Keratinocyte (primary cell): Measurements from ENCODE around the gene KCNE1. TPM values are rescaled to one million over a fixed set of nuclear protein-coding genes. Genes with fewer than 3 reads are reported as not detected.
"Not testable (repeated sequence)": the region's sequence is repeated elsewhere in the genome, so short reads cannot be mapped to it uniquely, and the experiment has no call there.

ENCODE experiments used
- DNase-seq: peaks from one replicate; pipeline ENCODE4 v3.0.0-alpha.2; 2011; ENCODE audit warnings: low read depth, missing footprints, low spot score
- FAIRE-seq: peaks from 2 replicates; lab custom pipeline; 2011; peaks lifted over from hg19 to GRCh38; lab: Jason Lieb, UNC
- H2AFZ ChIP-seq: 2 replicates; pipeline ENCODE4 v1.6.0; 2012; ENCODE audit warnings: low read length, control low read depth, inconsistent platforms; ENCODE audit not compliant: control insufficient read depth
- H3K27ac ChIP-seq: 2 replicates; pipeline ENCODE4 v1.5.1; 2011; ENCODE audit warnings: low read length; ENCODE audit not compliant: control insufficient read depth, insufficient read depth
- H3K27me3 ChIP-seq: 3 replicates; pipeline ENCODE4 v1.6.0; 2011; ENCODE audit warnings: low read length; ENCODE audit not compliant: control insufficient read depth, insufficient read depth; ENCODE audit errors: extremely low read depth
- H3K36me3 ChIP-seq, 2 experiments: 2 replicates in 1 of 2; 3 replicates in 1 of 2; pipeline ENCODE4 v1.5.1; 2011; ENCODE audit warnings: low read length in 2 of 2, mild to moderate bottlenecking in 1 of 2; ENCODE audit not compliant: control insufficient read depth in 2 of 2, insufficient read depth in 2 of 2; ENCODE audit errors: extremely low read depth in 1 of 2
- H3K4me1 ChIP-seq: 3 replicates; pipeline ENCODE4 v1.5.1; 2011; ENCODE audit warnings: low read length; ENCODE audit not compliant: control insufficient read depth, insufficient read depth; ENCODE audit errors: extremely low read depth
- H3K4me2 ChIP-seq: 3 replicates; pipeline ENCODE4 v1.6.0; 2011; ENCODE audit warnings: low read depth, low read length; ENCODE audit not compliant: control insufficient read depth, insufficient read depth; ENCODE audit errors: extremely low read depth
- H3K4me3 ChIP-seq, 3 experiments: fragments of 200-600 bp in 1 of 3; sonication (generic) in 1 of 3; 2 replicates in 2 of 3; 3 replicates in 1 of 3; pipeline ENCODE4 v1.5.1; 2011 to 2016; ENCODE audit warnings: low read length in 3 of 3, mild to moderate bottlenecking in 3 of 3, control low read depth in 2 of 3, inconsistent platforms in 1 of 3, low read depth in 1 of 3, mixed read lengths in 1 of 3, mixed run types in 1 of 3, moderate library complexity in 1 of 3; ENCODE audit not compliant: control insufficient read depth in 2 of 3, insufficient read depth in 2 of 3; ENCODE audit errors: extremely low read depth in 1 of 3
- H3K79me2 ChIP-seq: 2 replicates; pipeline ENCODE4 v1.6.0; 2012; ENCODE audit warnings: low read length; ENCODE audit not compliant: control insufficient read depth, insufficient read depth
- H3K9ac ChIP-seq: 3 replicates; pipeline ENCODE4 v1.6.0; 2011; ENCODE audit warnings: low read length; ENCODE audit not compliant: control insufficient read depth, insufficient read depth; ENCODE audit errors: extremely low read depth
- H3K9me1 ChIP-seq: 3 replicates; pipeline ENCODE4 v1.6.0; 2011; ENCODE audit warnings: low read length; ENCODE audit not compliant: control insufficient read depth, insufficient read depth; ENCODE audit errors: extremely low read depth
- H3K9me3 ChIP-seq: 2 replicates; pipeline ENCODE4 v1.5.1; 2012; ENCODE audit warnings: low read depth, low read length; ENCODE audit not compliant: control insufficient read depth
- H4K20me1 ChIP-seq: 3 replicates; pipeline ENCODE4 v1.6.0; 2011; ENCODE audit warnings: low read length; ENCODE audit not compliant: control insufficient read depth, insufficient read depth; ENCODE audit errors: extremely low read depth
- dilution Hi-C: fragments of 300-500 bp; cut with MboI; formaldehyde crosslinking; loops from one replicate; pipeline ENCODE4 v1.7.0; 2020; ENCODE audit warnings: low sequenced_read_pairs; ENCODE audit not compliant: extremely low pct_ligation_motif_present
- polyA plus RNA-seq, 5 experiments: library from polyadenylated mRNA; depleted of rRNA in 3 of 5; stranded (reverse) in 3 of 5; stranded (forward) in 1 of 5; unstranded in 1 of 5; fragments of >200 nt; gene quantifications; 1 replicate in 1 of 5; 2 replicates in 3 of 5; 3 replicates in 1 of 5; pipeline versions ENCODE4 v1.2.1 to v1.2.3, GENCODE V29; 2011 to 2012; ENCODE audit warnings: missing spikeins in 2 of 5, low read depth in 1 of 5, low replicate concordance in 1 of 5

KCNE1 gene
- polyA plus RNA-seq, 1 donor (not counting 4 experiments of a cell fraction or from before 2014, with no cell fraction given), result 0.08 TPM

- H3K79me2 ChIP-seq, H4K20me1 ChIP-seq, H3K36me3 ChIP-seq, H3K27ac ChIP-seq, H3K4me2 ChIP-seq, H3K27me3 ChIP-seq, H3K9me1 ChIP-seq, DNase-seq, H3K9ac ChIP-seq, H3K9me3 ChIP-seq, H3K4me3 ChIP-seq, H2AFZ ChIP-seq, FAIRE-seq, H3K4me1 ChIP-seq, dilution Hi-C loops: not testable (repeated sequence)
Observed at GRCh38 chr21:34447018-34447417, 65.0 kb downstream of the KCNE1 start.

DNA sequence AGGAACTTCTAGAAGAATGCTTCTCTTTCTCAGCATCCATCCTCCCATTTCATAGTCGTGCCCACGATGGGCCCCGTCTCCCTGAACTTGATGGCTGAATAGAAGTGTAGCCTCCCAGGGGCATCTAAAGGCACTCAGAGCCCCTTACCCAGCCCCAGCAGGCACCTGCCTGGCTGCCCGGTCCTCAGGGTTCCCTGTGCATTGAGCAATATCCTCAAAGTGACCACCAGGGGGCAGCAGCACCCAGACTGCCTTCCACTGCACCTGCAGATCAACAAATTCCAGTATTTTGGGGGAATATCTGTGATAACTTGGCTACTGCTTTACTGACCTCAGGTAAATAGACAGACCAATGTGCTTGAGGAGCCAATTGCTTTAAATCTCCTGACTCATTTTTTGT is 68.5 kb downstream of the KCNE1 start:
- H3K9me1 ChIP-seq, H3K4me2 ChIP-seq, H3K9ac ChIP-seq, H2AFZ ChIP-seq, H3K4me3 ChIP-seq, H3K4me1 ChIP-seq, H3K27me3 ChIP-seq, H3K9me3 ChIP-seq, H3K36me3 ChIP-seq, dilution Hi-C loops, H3K27ac ChIP-seq, H3K79me2 ChIP-seq, DNase-seq, H4K20me1 ChIP-seq, FAIRE-seq: not testable (repeated sequence)

GRCh38 chr21:34429710-34430109 is 82.3 kb downstream of the KCNE1 start:
- H3K36me3 ChIP-seq, dilution Hi-C loops, H3K9ac ChIP-seq, H4K20me1 ChIP-seq, H3K4me3 ChIP-seq, H3K79me2 ChIP-seq, H3K27ac ChIP-seq, DNase-seq, H3K9me3 ChIP-seq, H2AFZ ChIP-seq, H3K9me1 ChIP-seq, H3K4me1 ChIP-seq, H3K27me3 ChIP-seq, H3K4me2 ChIP-seq: not testable (repeated sequence)
- peak; percentile 80 for FAIRE-seq

GRCh38 chr21:34428441-34428840 is 83.6 kb downstream of the KCNE1 start:
- H3K9me3 ChIP-seq, H3K36me3 ChIP-seq, H2AFZ ChIP-seq, H3K4me2 ChIP-seq, H3K4me3 ChIP-seq, dilution Hi-C loops, DNase-seq, H3K4me1 ChIP-seq, FAIRE-seq, H3K27ac ChIP-seq, H3K9ac ChIP-seq, H4K20me1 ChIP-seq, H3K27me3 ChIP-seq, H3K79me2 ChIP-seq, H3K9me1 ChIP-seq: not testable (repeated sequence)

- dilution Hi-C loops, H3K9ac ChIP-seq, H3K4me2 ChIP-seq, DNase-seq, H3K27ac ChIP-seq, H4K20me1 ChIP-seq, H2AFZ ChIP-seq, H3K4me1 ChIP-seq, H3K36me3 ChIP-seq, H3K4me3 ChIP-seq, FAIRE-seq, H3K9me1 ChIP-seq, H3K79me2 ChIP-seq, H3K9me3 ChIP-seq, H3K27me3 ChIP-seq: not testable (repeated sequence)
Observed at GRCh38 chr21:34427339-34427738, 84.7 kb downstream of the KCNE1 start.
